Mesenchymal stem cell (in vitro differentiated cells and primary cell): Measurements from ENCODE around the gene ZNF407.

Experiments used
- DNase-seq: peaks from one replicate; pipeline ENCODE4 v3.0.0-alpha.2; 2013
- H2AFZ ChIP-seq: one replicate; pipeline ENCODE4 v1.6.1; 2013; ENCODE audit warnings: low read depth, mild to moderate bottlenecking, control low read depth, inconsistent platforms, low read length, moderate library complexity
- H2AK5ac ChIP-seq: 2 replicates; pipeline ENCODE4 v1.6.1; 2013; ENCODE audit warnings: low read length, moderate library complexity, mild to moderate bottlenecking, inconsistent platforms; ENCODE audit not compliant: severe bottlenecking
- H2BK120ac ChIP-seq: one replicate; pipeline ENCODE4 v1.6.1; 2013; ENCODE audit warnings: low read depth, mild to moderate bottlenecking, inconsistent platforms, low read length, moderate library complexity
- H2BK12ac ChIP-seq, 2 experiments: one replicate each; pipeline ENCODE4 v1.6.1; 2013; ENCODE audit warnings: inconsistent platforms in 2 of 2, low read length in 2 of 2, mild to moderate bottlenecking in 2 of 2, moderate library complexity in 2 of 2, control low read depth in 1 of 2
- H2BK15ac ChIP-seq: one replicate; pipeline ENCODE4 v1.6.1; 2013; ENCODE audit warnings: mild to moderate bottlenecking, low read depth, inconsistent platforms; ENCODE audit not compliant: poor library complexity, severe bottlenecking
- H2BK5ac ChIP-seq: 2 replicates; pipeline ENCODE4 v1.6.1; 2013; ENCODE audit warnings: low read depth, mild to moderate bottlenecking, low read length, control low read depth, inconsistent platforms; ENCODE audit not compliant: poor library complexity, severe bottlenecking
- H3K14ac ChIP-seq, 2 experiments: one replicate each; pipeline ENCODE4 v1.6.1; 2013; ENCODE audit warnings: inconsistent platforms in 2 of 2, low read length in 2 of 2, control low read depth in 1 of 2, mild to moderate bottlenecking in 1 of 2, moderate library complexity in 1 of 2
- H3K18ac ChIP-seq, 2 experiments: one replicate each; pipeline ENCODE4 v1.6.1; 2013; ENCODE audit warnings: inconsistent platforms in 2 of 2, low read length in 2 of 2, control low read depth in 1 of 2, low read depth in 1 of 2, mild to moderate bottlenecking in 1 of 2
- H3K23ac ChIP-seq, 2 experiments: one replicate each; pipeline ENCODE4 v1.6.1; 2013; ENCODE audit warnings: inconsistent platforms in 2 of 2, low read length in 2 of 2, mild to moderate bottlenecking in 2 of 2, moderate library complexity in 2 of 2, control low read depth in 1 of 2
- H3K27ac ChIP-seq: 2 replicates; pipeline ENCODE4 v1.5.1; 2013; ENCODE audit warnings: mild to moderate bottlenecking, moderate library complexity, low read length, control low read depth, inconsistent platforms; ENCODE audit not compliant: poor library complexity, severe bottlenecking
- H3K27me3 ChIP-seq, 2 experiments: 2 replicates each; pipeline versions ENCODE4 v1.6.1 to v1.7.0; 2013; ENCODE audit warnings: low read length in 2 of 2, mild to moderate bottlenecking in 2 of 2, moderate library complexity in 2 of 2, control low read depth in 1 of 2, inconsistent platforms in 1 of 2; ENCODE audit not compliant: control insufficient read depth in 1 of 2, insufficient read depth in 1 of 2
- H3K36me3 ChIP-seq, 2 experiments: 2 replicates each; pipeline versions ENCODE4 v1.6.1 to v1.7.0; 2013; ENCODE audit warnings: low read length in 2 of 2, control low read depth in 1 of 2, inconsistent platforms in 1 of 2, low read depth in 1 of 2, mild to moderate bottlenecking in 1 of 2; ENCODE audit not compliant: insufficient read depth in 2 of 2, control insufficient read depth in 1 of 2
- H3K4ac ChIP-seq, 2 experiments: one replicate each; pipeline ENCODE4 v1.6.1; 2013; ENCODE audit warnings: inconsistent platforms in 2 of 2, low read length in 2 of 2, mild to moderate bottlenecking in 2 of 2, moderate library complexity in 2 of 2, control low read depth in 1 of 2, low read depth in 1 of 2
- H3K4me1 ChIP-seq: 2 replicates; pipeline ENCODE4 v1.6.1; 2013; ENCODE audit warnings: low read depth, low read length, control low read depth; ENCODE audit not compliant: control insufficient read depth, insufficient read depth
- H3K4me2 ChIP-seq: 2 replicates; pipeline ENCODE4 v1.6.1; 2013; ENCODE audit warnings: low read length, mild to moderate bottlenecking, inconsistent platforms; ENCODE audit not compliant: poor library complexity, severe bottlenecking
- H3K4me3 ChIP-seq, 2 experiments: 2 replicates each; pipeline versions ENCODE4 v1.5.1 to v1.7.0; 2013; ENCODE audit warnings: low read length in 2 of 2, mild to moderate bottlenecking in 2 of 2, control low read depth in 1 of 2, low read depth in 1 of 2; ENCODE audit not compliant: insufficient read depth in 1 of 2
- H3K79me1 ChIP-seq: replicated peaks from 2 replicates; pipeline ENCODE4 v1.6.1; 2013; ENCODE audit warnings: mild to moderate bottlenecking, control low read depth, low read length, inconsistent platforms; ENCODE audit not compliant: poor library complexity, severe bottlenecking
- H3K9ac ChIP-seq: 2 replicates; pipeline ENCODE4 v1.7.0; 2013; ENCODE audit warnings: mild to moderate bottlenecking, low read length, moderate library complexity
- H3K9me3 ChIP-seq: 2 replicates; pipeline ENCODE4 v1.7.0; 2013; ENCODE audit warnings: mild to moderate bottlenecking, low read length; ENCODE audit not compliant: control insufficient read depth
- H4K8ac ChIP-seq: one replicate; pipeline ENCODE4 v1.6.1; 2013; ENCODE audit warnings: inconsistent platforms, mild to moderate bottlenecking, low read length, moderate library complexity
- H4K91ac ChIP-seq: one replicate; pipeline ENCODE4 v1.6.1; 2013; ENCODE audit warnings: mild to moderate bottlenecking, low read length, inconsistent platforms
- WGBS: methylation state at CpG from one replicate; pipeline ENCODE4 v1.1.7; 2013; ENCODE audit warnings: mixed read lengths; 5-methylcytosine and 5-hydroxymethylcytosine counted together

ZNF407 gene

DNA sequence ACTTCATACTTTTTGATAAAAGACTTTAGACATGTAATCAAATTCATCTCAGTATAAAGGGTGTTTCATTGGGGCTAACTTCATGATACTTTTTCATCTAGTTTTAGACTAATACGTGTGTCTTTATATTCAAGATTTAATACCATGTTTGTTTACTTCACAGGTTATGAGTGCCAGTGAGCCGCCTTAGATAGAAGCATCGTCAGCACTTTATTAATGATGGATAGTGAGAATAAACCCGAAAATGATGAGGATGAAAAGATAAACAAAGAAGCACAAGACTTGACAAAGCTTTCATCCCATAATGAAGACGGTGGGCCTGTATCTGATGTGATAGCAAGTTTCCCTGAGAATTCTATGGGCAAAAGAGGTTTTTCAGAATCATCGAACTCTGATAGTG, 33.1 kb downstream of the ZNF407 start:
- WGBS = 95% methylated on average over 5 of the region's 6 CpGs

DNA sequence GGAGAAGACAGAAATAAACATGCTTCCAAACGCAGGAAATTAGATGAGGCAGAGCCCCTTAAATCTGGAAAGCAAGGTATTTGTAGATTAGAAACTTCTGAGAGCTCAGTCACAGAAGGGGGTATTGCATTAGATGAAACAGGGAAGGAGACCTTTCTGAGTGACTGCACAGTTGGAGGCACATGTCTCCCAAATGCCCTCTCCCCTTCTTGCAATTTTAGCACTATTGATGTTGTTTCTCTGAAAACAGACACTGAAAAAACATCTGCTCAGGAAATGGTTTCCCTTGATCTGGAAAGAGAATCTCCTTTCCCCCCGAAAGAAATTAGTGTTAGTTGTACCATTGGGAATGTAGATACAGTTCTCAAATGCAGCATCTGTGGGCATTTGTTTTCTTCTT, 33.5 kb downstream of the ZNF407 start:
- Histone ChIP-seq H3K14ac (no peak overlapping the region), H2BK5ac (no peak overlapping the region), H3K27ac (no peak overlapping the region), H2BK120ac (no peak overlapping the region), H3K4me2 (no peak overlapping the region), H3K9me3 (no peaks in the 10 kb centered on the region), H3K4me1 (peaks cover 2% of the 10 kb centered on the region), H3K36me3 (peaks cover 14 to 45% of the 10 kb centered on the region in 2 experiments), H2BK15ac (no peak overlapping the region), H3K4ac (peak overlapping the region in 1 of 2 experiments; percentile 35), H3K79me1 (peaks cover 29% of the 10 kb centered on the region), H3K23ac (no peak overlapping the region), H4K91ac (no peak overlapping the region), H3K4me3 (no peak overlapping the region), H4K8ac (no peak overlapping the region), H2AFZ (no peak overlapping the region), H3K18ac (peak overlapping the region; percentile 23 to 35), H3K27me3 (no peaks in the 10 kb centered on the region), H2AK5ac (no peak overlapping the region), H2BK12ac (peak overlapping the region in 1 of 2 experiments; percentile 59), H3K9ac (no peak overlapping the region)
- no peak for DNase-seq
- WGBS = 53% methylated on average over 2 of the region's 2 CpGs

More for the DNA sequence above, 33.1 kb downstream of the ZNF407 start:
- Histone ChIP-seq H3K36me3 (peaks cover 14 to 45% of the 10 kb centered on the region in 2 experiments), H4K8ac (no peak overlapping the region), H3K14ac (no peak overlapping the region), H3K23ac (no peak overlapping the region), H3K4ac (no peak overlapping the region), H2BK5ac (no peak overlapping the region), H3K4me2 (no peak overlapping the region), H4K91ac (no peak overlapping the region), H3K9me3 (no peaks in the 10 kb centered on the region), H3K4me1 (peaks cover 2% of the 10 kb centered on the region), H2BK120ac (no peak overlapping the region), H2BK15ac (no peak overlapping the region), H2AK5ac (no peak overlapping the region), H2BK12ac (no peak overlapping the region), H3K9ac (no peak overlapping the region), H3K18ac (peak overlapping the region in 1 of 2 experiments; percentile 23), H3K79me1 (peaks cover 29% of the 10 kb centered on the region), H2AFZ (no peak overlapping the region), H3K4me3 (no peak overlapping the region), H3K27ac (no peak overlapping the region), H3K27me3 (no peaks in the 10 kb centered on the region)
- DNase-seq = no peak

DNA sequence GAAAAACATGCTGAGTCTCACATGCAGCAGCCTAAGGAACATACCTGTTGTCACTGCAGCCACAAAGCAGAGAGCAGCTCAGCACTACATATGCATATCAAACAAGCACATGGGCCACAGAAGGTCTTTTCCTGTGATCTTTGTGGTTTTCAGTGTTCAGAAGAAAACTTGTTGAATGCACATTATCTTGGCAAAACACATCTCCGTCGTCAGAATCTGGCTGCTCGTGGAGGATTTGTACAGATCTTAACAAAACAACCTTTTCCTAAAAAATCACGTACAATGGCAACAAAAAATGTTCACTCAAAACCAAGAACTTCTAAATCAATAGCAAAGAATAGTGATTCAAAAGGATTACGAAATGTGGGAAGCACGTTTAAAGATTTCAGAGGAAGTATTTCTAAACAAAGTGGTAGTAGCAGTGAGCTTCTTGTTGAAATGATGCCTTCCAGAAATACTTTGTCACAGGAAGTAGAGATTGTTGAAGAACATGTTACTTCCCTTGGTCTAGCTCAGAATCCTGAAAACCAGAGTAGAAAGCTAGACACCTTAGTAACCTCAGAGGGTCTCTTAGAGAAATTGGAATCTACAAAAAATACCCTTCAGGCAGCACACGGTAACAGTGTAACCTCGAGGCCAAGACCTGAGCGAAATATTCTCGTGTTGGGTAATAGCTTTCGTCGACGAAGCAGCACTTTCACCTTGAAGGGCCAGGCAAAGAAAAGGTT, 34.1 kb downstream of the ZNF407 start:
- H3K27me3 ChIP-seq = no peaks in the 10 kb centered on the region
- H2AK5ac ChIP-seq = no peak overlapping the region
- no peak overlapping the region for H3K27ac ChIP-seq
- no peak overlapping the region for H4K8ac ChIP-seq
- H3K4ac ChIP-seq = peak overlapping the region; percentile 50 to 69
- no peak overlapping the region for H3K4me2 ChIP-seq
- peak overlapping the region; percentile 71 to 86 for H3K18ac ChIP-seq
- H3K9me3 ChIP-seq = no peaks in the 10 kb centered on the region
- peak overlapping the region in 1 of 2 experiments; percentile 6 for H2BK12ac ChIP-seq
- WGBS = 64% methylated on average over 12 of the region's 13 CpGs
- H2AFZ ChIP-seq = no peak overlapping the region
- peak; percentile 79 for DNase-seq
- no peak overlapping the region for H3K23ac ChIP-seq
- H3K79me1 ChIP-seq = peaks cover 26% of the 10 kb centered on the region
- H3K36me3 ChIP-seq = peaks cover 14 to 45% of the 10 kb centered on the region in 2 experiments
- no peak overlapping the region for H3K4me3 ChIP-seq
- no peak overlapping the region for H4K91ac ChIP-seq
- H2BK120ac ChIP-seq = peak overlapping the region; percentile 58
- H2BK15ac ChIP-seq = no peak overlapping the region
- H3K4me1 ChIP-seq = peaks cover 2% of the 10 kb centered on the region
- no peak overlapping the region for H3K14ac ChIP-seq
- H3K9ac ChIP-seq = no peak overlapping the region
- H2BK5ac ChIP-seq = no peak overlapping the region

DNA sequence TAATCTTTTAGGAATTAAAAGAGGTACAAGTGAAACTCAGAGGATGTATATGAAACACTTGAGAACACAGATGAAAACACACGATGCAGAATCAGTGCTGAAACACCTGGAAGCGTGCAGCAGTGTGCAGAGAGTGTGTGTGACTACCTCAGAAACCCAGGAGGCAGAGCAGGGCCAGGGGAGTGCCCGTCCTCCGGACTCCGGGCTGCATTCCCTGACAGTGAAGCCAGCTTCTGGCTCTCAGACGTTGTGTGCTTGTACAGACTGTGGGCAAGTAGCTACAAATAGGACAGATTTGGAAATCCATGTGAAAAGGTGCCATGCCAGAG, 34.6 kb downstream of the ZNF407 start:
- Histone ChIP-seq H3K4me1 (peaks cover 2% of the 10 kb centered on the region), H2BK12ac (peak overlapping the region; percentile 6 to 69), H3K9me3 (no peaks in the 10 kb centered on the region), H3K4me3 (no peak overlapping the region), H3K14ac (peak overlapping the region in 1 of 2 experiments; percentile 26), H3K9ac (no peak overlapping the region), H3K18ac (peak overlapping the region; percentile 71 to 86), H3K27ac (no peak overlapping the region), H2BK120ac (peak overlapping the region; percentile 58), H2BK5ac (no peak overlapping the region), H3K79me1 (peaks cover 22% of the 10 kb centered on the region), H3K36me3 (peaks cover 14 to 45% of the 10 kb centered on the region in 2 experiments), H3K4me2 (no peak overlapping the region), H2AK5ac (no peak overlapping the region), H3K27me3 (no peaks in the 10 kb centered on the region), H3K4ac (peak overlapping the region; percentile 50 to 69), H2AFZ (no peak overlapping the region), H4K91ac (peak overlapping the region; percentile 29), H2BK15ac (no peak overlapping the region), H4K8ac (peak overlapping the region; percentile 14), H3K23ac (no peak overlapping the region)
- WGBS = 95% methylated on average over 6 of the region's 6 CpGs
- no peak for DNase-seq
